ENCODE measurements around the gene MICALL2.

Gene MICALL2

DNA sequence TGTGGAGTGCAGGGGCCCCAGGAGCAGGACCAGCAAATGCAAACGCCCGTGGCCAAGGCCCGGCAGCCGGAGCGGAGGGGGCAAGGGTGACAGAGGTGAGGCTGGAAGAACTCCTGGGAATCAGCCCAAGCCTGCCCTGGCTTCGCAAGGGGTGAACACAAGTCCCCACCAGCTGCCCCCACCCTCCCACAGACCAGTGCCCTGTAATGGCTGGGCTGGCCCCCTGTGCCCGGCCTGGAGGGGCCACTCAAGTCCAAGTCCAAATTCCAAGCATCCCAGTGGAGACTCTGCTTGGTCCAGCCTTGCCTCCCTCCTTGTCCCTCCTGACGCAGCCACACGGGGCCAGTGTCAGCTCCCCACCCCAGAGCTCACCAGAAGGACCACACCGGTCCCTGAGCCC, 28.0 kb downstream of the MICALL2 start:
- no peak overlapping the region for H3K4me3 ChIP-seq (ENCODE audit: low read depth, low read length)
- no peak for DNase-seq (ENCODE audit: low read depth)
- no peak for TF ChIP-seq POLR2A (IDR thresholded peaks at IDR 0.05; ENCODE audit: extremely low read depth, insufficient read length)

DNA sequence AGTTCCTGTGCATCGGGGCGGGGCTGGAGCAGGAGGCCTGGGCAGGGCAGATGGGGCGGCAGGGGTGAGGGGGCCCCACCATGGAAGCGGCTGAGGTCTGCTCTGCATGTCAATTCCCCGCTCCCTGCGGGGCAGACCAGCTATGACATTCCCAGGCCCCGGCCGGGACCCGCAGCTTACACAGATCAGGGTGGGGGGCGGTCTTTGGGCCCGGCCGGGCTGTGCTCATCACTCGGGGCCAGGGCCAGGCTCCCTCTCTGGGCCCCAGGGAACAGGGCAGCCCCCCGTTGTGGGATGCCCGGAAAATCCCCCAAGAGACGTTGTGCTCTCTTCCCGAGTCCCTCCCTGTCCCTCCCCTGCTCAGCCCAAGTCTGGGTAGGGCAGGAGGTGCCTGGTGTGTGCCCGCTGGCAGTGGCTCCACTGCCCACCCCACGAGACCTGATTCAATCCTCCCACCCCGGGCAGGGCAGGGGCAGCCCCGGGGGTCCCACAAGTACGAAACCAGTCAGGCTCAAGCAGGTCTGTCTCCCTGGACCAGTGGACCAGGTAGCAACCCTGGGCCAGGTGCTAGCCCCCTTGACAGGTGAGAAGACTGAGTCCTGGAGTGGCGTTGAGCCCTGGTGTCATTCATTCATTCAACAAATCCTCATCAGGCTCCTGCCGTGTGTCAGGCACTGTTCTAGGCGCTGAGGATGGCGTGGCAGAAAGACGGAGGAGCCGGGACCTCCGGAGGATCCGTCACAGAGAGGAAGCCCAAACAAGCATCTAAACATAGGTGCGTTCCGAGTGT, 29.0 kb downstream of the MICALL2 start:
- DNase-seq (ENCODE audit: low read depth) = no peak
- H3K4me3 ChIP-seq (ENCODE audit: low read depth, low read length) = no peak overlapping the region
- TF ChIP-seq, protein P1, sequence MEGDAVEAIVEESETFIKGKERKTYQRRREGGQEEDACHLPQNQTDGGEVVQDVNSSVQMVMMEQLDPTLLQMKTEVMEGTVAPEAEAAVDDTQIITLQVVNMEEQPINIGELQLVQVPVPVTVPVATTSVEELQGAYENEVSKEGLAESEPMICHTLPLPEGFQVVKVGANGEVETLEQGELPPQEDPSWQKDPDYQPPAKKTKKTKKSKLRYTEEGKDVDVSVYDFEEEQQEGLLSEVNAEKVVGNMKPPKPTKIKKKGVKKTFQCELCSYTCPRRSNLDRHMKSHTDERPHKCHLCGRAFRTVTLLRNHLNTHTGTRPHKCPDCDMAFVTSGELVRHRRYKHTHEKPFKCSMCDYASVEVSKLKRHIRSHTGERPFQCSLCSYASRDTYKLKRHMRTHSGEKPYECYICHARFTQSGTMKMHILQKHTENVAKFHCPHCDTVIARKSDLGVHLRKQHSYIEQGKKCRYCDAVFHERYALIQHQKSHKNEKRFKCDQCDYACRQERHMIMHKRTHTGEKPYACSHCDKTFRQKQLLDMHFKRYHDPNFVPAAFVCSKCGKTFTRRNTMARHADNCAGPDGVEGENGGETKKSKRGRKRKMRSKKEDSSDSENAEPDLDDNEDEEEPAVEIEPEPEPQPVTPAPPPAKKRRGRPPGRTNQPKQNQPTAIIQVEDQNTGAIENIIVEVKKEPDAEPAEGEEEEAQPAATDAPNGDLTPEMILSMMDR (IDR thresholded peaks at IDR 0.05; ENCODE audit: low read depth, low read length) = no peak
- TF ChIP-seq POLR2A (IDR thresholded peaks at IDR 0.05; ENCODE audit: extremely low read depth, insufficient read length) (no peak), MYC (IDR thresholded peaks at IDR 0.05; ENCODE audit: low read depth, low read length) (no peak)
- TF ChIP-seq, protein P2, sequence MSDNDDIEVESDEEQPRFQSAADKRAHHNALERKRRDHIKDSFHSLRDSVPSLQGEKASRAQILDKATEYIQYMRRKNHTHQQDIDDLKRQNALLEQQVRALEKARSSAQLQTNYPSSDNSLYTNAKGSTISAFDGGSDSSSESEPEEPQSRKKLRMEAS (IDR thresholded peaks at IDR 0.05; ENCODE audit: low read depth, low read length) = no peak

DNA sequence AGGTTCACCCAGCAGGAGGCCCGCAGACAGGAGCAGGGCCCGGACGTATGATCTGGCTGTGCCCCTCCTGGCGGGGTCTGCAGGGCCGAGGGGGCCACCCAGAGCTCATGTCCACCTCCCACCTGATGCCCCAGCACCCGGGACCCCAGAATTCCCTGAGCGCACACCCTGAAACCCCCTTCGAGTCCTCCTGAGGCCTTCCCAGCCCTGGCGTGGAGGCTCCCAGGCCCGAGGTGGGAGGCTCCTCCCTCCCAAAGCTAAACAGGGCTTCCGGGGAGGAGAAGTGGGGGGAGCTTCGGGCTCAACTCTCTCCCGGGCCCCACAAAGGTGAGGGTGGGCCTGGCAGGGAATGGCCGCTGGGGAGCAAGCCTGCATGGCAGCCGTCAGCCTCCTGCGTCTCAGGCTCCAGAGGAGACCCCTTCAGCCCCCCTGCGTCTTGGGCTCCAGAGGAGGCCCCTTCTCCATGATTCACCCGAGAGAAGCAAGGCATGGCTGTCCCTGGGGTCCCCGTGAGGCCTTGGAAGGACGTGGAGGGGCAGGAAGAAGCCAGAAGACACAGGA, 30.2 kb downstream of the MICALL2 start:
- no peak for DNase-seq (ENCODE audit: low read depth)
- no peak overlapping the region for H3K4me3 ChIP-seq (ENCODE audit: low read depth, low read length)
- no peak for TF ChIP-seq MYC (IDR thresholded peaks at IDR 0.05; ENCODE audit: low read depth, low read length)
- TF ChIP-seq, protein P2 (IDR thresholded peaks at IDR 0.05; ENCODE audit: low read depth, low read length) = no peak
- TF ChIP-seq POLR2A (IDR thresholded peaks at IDR 0.05; ENCODE audit: extremely low read depth, insufficient read length) = no peak
- TF ChIP-seq, protein P1 (IDR thresholded peaks at IDR 0.05; ENCODE audit: low read depth, low read length) = no peak

DNA sequence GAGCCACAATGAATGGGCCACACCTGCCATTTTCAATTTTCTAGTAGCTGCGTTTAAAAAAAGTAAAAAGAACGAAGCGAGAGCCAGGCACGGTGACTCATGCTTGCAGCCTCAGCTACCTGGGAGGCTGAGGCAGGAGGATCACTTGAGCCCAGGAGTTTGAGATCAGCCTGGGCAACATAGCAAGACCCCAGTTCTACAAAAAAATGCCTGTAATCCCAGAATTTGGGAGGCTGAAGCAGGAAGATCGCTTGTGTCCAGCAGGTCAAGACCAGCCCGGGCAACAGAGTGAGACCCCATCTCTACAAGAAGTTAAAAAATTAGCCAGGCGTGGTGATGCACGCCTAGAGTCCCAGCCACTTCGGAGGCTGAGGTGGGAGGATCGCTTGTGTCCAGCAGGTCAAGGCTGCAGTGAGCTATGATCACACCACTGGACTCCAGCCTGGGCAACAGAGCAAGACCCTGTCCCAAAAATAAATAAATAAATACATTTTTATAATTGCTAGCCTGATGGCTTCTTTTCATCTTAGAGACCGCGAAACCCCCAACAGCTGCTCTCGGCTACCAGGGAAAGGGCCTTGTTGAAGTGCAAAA, 32.1 kb downstream of the MICALL2 start:
- DNase-seq (ENCODE audit: low read depth) = no peak
- H3K4me3 ChIP-seq (ENCODE audit: low read depth, low read length) = no peak overlapping the region
- no peak for TF ChIP-seq MYC (IDR thresholded peaks at IDR 0.05; ENCODE audit: low read depth, low read length)
- TF ChIP-seq, protein P2 (IDR thresholded peaks at IDR 0.05; ENCODE audit: low read depth, low read length) = no peak
- TF ChIP-seq POLR2A (IDR thresholded peaks at IDR 0.05; ENCODE audit: extremely low read depth, insufficient read length) = no peak
- TF ChIP-seq, protein P1 (IDR thresholded peaks at IDR 0.05; ENCODE audit: low read depth, low read length) = no peak

DNA sequence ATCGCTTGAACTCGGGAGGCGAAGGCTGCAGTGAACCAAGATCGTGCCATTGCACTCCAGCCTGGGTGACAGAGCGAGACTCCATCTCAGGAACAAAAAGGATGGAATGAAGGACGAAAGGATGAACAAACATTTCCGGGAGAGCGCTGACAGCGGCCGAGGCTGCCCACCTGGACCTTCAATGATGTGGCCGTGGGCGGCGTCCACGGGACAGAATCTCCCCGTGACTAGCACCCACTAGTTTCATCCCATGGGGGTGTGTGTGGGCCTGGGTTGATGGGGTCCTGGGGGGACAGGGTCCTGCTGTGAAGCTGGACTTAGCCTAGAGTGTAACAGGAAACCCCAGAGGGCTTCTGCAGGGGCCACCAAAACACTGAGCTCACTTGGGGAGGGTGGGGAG, 32.8 kb downstream of the MICALL2 start:
- TF ChIP-seq, protein P1 (IDR thresholded peaks at IDR 0.05; ENCODE audit: low read depth, low read length) = no peak
- TF ChIP-seq, protein P2 (IDR thresholded peaks at IDR 0.05; ENCODE audit: low read depth, low read length) = no peak
- TF ChIP-seq POLR2A (IDR thresholded peaks at IDR 0.05; ENCODE audit: extremely low read depth, insufficient read length) = no peak
- no peak for TF ChIP-seq MYC (IDR thresholded peaks at IDR 0.05; ENCODE audit: low read depth, low read length)
- no peak overlapping the region for H3K4me3 ChIP-seq (ENCODE audit: low read depth, low read length)
- no peak for DNase-seq (ENCODE audit: low read depth)

Measured in NB4 (cell line).